ENCODE measurements around the gene MYLK4. TPM values are rescaled to one million over a fixed set of nuclear protein-coding genes. Genes with fewer than 3 reads are reported as not detected.

MYLK4 gene
- total and polyA plus RNA-seq, 4 donors: 0.07 to 0.65 (median 0.39) TPM

GRCh38 chr6:2658788-2659187, 91.9 kb downstream of the MYLK4 start:
- Histone ChIP-seq H3K4me1 (ENCODE audit: control insufficient read depth in 4 of 4, insufficient read depth in 4 of 4, low read length in 3 of 4) (no peaks in the 10 kb centered on the region), H3K36me3 (ENCODE audit: control insufficient read depth in 4 of 4, insufficient read depth in 3 of 4, low read depth in 1 of 4, low read length in 3 of 4) (no peaks in the 10 kb centered on the region), H3K27ac (ENCODE audit: low read depth in 1 of 2, low read length in 2 of 2) (no peak overlapping the region), H3K9me3 (ENCODE audit: control insufficient read depth in 4 of 4, low read length in 3 of 4) (peaks cover 0 to 5% (median 3%) of the 10 kb centered on the region in 4 donors), H3K9ac (ENCODE audit: low read depth in 1 of 2, low read length in 2 of 2) (no peak overlapping the region), H3K4me3 (ENCODE audit: low read depth in 1 of 3, low read length in 3 of 3) (no peak overlapping the region), H3K27me3 (ENCODE audit: control insufficient read depth in 4 of 4, insufficient read depth in 4 of 4, low read length in 3 of 4) (no peaks in the 10 kb centered on the region)
- TF ChIP-seq FOXA2 (IDR thresholded peaks at IDR 0.05) (no peak), JUND (IDR thresholded peaks at IDR 0.05) (no peak), CTCF (IDR thresholded peaks at IDR 0.05; ENCODE audit: low read depth, low read length, missing input control) (no peak), TAF1 (conservative IDR thresholded peaks at IDR 0.05) (no peak), SP1 (IDR thresholded peaks at IDR 0.05) (no peak), RXRA (IDR thresholded peaks at IDR 0.05) (no peak), YY1 (IDR thresholded peaks at IDR 0.05) (no peak), ZBTB33 (IDR thresholded peaks at IDR 0.05) (no peak), FOXA1 (IDR thresholded peaks at IDR 0.05) (no peak), GABPA (IDR thresholded peaks at IDR 0.05 in 1 of 2, conservative IDR thresholded peaks at IDR 0.05 in 1 of 2) (no peak), NR2F2 (IDR thresholded peaks at IDR 0.05) (no peak)
- TF ChIP-seq, protein P1, sequence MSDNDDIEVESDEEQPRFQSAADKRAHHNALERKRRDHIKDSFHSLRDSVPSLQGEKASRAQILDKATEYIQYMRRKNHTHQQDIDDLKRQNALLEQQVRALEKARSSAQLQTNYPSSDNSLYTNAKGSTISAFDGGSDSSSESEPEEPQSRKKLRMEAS (IDR thresholded peaks at IDR 0.05): no peak
- TF ChIP-seq, protein P2, sequence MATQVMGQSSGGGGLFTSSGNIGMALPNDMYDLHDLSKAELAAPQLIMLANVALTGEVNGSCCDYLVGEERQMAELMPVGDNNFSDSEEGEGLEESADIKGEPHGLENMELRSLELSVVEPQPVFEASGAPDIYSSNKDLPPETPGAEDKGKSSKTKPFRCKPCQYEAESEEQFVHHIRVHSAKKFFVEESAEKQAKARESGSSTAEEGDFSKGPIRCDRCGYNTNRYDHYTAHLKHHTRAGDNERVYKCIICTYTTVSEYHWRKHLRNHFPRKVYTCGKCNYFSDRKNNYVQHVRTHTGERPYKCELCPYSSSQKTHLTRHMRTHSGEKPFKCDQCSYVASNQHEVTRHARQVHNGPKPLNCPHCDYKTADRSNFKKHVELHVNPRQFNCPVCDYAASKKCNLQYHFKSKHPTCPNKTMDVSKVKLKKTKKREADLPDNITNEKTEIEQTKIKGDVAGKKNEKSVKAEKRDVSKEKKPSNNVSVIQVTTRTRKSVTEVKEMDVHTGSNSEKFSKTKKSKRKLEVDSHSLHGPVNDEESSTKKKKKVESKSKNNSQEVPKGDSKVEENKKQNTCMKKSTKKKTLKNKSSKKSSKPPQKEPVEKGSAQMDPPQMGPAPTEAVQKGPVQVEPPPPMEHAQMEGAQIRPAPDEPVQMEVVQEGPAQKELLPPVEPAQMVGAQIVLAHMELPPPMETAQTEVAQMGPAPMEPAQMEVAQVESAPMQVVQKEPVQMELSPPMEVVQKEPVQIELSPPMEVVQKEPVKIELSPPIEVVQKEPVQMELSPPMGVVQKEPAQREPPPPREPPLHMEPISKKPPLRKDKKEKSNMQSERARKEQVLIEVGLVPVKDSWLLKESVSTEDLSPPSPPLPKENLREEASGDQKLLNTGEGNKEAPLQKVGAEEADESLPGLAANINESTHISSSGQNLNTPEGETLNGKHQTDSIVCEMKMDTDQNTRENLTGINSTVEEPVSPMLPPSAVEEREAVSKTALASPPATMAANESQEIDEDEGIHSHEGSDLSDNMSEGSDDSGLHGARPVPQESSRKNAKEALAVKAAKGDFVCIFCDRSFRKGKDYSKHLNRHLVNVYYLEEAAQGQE (IDR thresholded peaks at IDR 0.05): no peak
- 86% methylated on average over 5 of the region's 5 CpGs for WGBS
- DNase-seq (ENCODE audit: low spot score): no peak

DNA sequence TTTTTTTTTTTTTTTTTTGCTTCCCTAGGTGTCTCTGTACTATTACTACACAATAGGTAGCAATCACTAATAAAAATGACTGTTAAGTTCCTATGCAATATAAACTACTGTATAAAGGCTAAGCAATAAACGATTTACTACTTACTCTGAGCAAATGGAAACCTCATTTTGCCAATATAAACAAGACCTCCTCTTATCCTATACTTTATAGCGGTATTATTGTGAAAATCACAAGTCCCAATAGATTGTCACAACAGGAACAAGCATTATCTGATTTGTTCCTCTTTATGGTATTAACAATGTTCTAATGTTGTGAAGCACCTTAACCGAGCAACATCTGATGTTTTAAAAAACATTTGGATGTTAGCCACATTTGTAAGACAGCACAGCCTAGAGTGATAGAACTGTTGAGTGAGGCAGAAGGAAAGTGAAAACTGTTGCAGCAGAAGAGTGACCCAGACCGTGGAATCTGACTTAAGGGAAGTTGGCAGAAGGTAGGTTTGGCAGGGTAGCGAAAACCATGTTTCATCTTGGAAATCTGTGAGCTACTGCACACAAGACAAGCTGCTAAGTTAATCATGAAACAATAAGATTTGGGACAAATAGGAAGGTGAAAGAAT, 94.2 kb downstream of the MYLK4 start:
- Histone ChIP-seq H3K9ac (ENCODE audit: low read depth in 1 of 2, low read length in 2 of 2) (no peak overlapping the region), H3K27ac (ENCODE audit: low read depth in 1 of 2, low read length in 2 of 2) (no peak overlapping the region), H3K36me3 (ENCODE audit: control insufficient read depth in 4 of 4, insufficient read depth in 3 of 4, low read depth in 1 of 4, low read length in 3 of 4) (no peaks in the 10 kb centered on the region), H3K4me3 (ENCODE audit: low read depth in 1 of 3, low read length in 3 of 3) (no peak overlapping the region), H3K9me3 (ENCODE audit: control insufficient read depth in 4 of 4, low read length in 3 of 4) (no peaks in the 10 kb centered on the region), H3K4me1 (ENCODE audit: control insufficient read depth in 4 of 4, insufficient read depth in 4 of 4, low read length in 3 of 4) (no peaks in the 10 kb centered on the region), H3K27me3 (ENCODE audit: control insufficient read depth in 4 of 4, insufficient read depth in 4 of 4, low read length in 3 of 4) (no peaks in the 10 kb centered on the region)
- TF ChIP-seq RXRA (IDR thresholded peaks at IDR 0.05): no peak
- TF ChIP-seq, protein P3, sequence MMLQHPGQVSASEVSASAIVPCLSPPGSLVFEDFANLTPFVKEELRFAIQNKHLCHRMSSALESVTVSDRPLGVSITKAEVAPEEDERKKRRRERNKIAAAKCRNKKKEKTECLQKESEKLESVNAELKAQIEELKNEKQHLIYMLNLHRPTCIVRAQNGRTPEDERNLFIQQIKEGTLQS (IDR thresholded peaks at IDR 0.05): no peak
- TF ChIP-seq SP1 (IDR thresholded peaks at IDR 0.05): no peak
- TF ChIP-seq ZBTB33 (IDR thresholded peaks at IDR 0.05): no peak
- TF ChIP-seq HNF4G (IDR thresholded peaks at IDR 0.05): no peak
- no peak for TF ChIP-seq HNF4A (conservative IDR thresholded peaks at IDR 0.05)
- TF ChIP-seq, protein P2 (IDR thresholded peaks at IDR 0.05): no peak
- TF ChIP-seq TAF1 (conservative IDR thresholded peaks at IDR 0.05): no peak
- no peak for TF ChIP-seq EGR1 (IDR thresholded peaks at IDR 0.05; ENCODE audit: low read depth in 2 of 2)
- no peak for TF ChIP-seq YY1 (IDR thresholded peaks at IDR 0.05)
- DNase-seq (ENCODE audit: low spot score): no peak
- 64% methylated on average over 5 of the region's 5 CpGs for WGBS
